Measurements from ENCODE around the gene LRRC4B.

LRRC4B gene

DNA sequence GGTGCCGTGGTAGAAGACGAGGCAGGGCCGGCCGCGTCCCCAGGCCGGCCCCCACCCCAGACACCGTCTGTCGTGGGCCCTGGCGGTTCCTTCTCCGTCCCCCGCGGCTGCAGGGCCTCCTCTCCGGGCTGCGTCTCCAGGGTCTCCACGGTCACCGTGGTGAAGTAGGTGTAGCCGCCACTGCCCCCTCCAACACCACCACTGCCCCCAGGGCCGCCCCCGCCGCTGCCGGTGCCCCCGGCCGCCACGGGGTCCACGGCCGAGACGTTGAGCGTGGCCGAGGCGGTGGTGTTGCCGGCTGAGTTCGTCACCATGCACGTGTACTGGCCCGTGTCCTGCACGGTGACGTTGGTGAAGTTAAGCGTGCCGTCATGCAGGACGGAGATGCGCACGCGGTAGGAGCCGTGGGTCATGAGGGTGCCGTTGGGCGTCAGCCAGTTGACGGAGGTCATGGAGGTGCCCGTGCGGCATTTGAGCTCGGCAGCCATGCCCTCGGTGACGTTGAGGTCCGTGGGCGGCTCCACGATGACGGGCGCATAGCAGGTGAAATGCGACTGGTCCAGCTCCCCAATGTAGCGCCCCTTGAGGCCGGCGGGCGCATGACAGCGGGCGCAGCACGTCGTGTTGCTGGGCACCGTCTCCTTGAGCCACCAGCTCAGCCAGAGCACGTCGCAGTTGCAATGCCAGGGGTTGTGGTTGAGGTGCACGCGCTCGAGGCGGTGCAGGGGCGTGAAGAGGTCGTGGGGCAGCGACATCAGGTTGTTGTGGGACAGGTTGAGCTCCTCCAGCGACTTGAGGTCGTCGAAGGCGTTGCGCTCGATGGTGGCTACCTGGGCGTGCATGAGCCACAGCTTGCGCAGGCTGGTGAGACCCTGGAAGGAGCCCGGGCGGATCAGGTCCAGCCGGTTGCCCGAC lies 49.9 kb downstream of the LRRC4B start:
- no peak for DNase-seq

DNA sequence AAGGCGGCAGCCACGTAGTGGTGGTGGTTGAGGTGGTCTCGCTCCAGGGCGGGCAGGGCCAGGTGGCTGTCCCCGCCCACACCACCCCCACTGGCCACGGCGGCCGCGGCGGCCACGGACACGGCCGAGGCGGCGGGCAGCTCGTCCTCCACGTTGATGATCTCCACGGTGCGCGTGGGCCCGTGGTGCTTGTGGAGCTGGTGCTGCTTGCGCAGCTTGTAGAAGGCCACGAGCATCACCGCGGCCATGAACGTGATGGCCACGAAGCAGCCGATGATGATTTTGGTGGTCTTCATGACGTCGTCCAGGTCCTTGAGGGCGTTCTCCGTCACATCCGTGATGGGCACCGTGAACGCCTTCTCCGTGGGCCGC lies 50.5 kb downstream of the LRRC4B start:
- no peak for DNase-seq

DNA sequence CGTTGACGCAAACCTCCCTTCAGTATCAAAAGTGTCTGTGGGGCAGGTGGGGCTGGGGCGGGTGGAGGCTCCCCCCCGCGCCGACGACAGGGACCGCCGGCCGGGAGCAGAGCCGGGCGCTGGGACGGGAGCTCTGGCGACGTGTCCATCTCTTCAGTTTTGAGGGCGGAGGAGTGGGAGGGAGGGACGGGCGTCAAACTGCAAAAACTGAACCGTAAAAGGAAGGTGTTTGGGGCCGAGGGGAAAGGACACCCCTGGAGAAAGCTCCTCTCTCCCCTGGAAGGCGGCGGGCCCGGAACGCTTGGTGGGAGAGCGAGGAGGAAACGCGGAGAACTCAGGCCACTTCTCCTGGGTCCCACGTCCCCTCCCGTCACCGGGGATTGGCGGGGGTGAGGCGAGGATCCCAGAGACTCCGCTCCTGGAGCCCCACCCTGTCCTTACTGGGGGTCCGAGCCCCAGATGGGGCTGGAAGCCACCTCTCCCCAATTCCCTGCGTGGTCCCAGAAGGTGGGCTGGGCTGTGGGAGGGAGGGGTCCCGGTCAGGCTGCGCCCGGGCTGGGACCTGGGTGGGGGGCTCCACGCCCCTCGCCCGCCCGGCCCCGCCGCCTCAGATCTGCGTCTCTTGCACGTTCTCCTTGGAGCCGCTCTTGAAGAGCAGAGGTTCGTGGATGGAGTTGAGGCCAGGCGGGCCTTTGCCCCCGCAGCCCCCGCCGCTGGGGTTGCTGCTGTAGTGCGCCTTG lies 51.1 kb downstream of the LRRC4B start:
- no peak for DNase-seq

DNA sequence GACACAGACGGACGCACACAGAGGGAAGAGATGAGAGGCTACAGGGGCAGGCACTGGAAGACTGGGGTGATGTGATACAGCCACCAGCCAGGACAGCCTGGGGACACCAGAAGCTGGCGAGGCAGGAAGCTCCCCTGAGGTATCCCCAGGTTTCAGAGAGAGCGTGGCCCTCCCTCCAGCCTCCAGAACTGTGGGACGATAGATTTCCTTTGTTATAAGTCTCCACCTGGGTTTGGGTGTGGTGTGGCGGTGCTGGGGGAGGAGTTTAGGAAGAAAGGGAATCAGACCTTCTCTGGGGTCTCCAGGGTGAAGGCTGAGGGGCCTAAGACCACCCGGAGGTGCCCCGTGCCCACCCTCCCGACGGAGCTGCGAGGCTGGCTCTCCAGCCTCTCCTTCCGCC lies 51.8 kb downstream of the LRRC4B start:
- DNase-seq: no peak

DNA sequence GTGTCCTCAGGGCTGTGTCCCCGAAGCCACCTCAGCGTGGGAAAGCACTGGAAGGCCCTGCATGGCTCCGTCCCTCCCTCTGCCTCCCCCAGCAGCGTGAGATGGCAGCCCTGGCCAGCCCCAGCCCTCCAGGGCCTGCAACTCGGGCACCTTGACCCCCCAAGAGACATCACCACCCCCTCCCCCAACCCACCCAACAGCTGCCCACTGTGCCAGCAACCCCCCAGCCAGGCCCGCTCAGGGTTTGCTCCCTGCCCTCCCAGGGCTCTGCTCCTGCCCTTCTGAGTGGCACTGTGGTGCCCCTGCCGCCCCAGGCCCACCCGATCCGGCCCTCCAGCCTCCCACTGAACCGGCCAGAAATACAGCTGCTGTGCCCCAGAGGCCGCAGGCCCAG lies 53.1 kb downstream of the LRRC4B start:
- DNase-seq: no peak

DNA sequence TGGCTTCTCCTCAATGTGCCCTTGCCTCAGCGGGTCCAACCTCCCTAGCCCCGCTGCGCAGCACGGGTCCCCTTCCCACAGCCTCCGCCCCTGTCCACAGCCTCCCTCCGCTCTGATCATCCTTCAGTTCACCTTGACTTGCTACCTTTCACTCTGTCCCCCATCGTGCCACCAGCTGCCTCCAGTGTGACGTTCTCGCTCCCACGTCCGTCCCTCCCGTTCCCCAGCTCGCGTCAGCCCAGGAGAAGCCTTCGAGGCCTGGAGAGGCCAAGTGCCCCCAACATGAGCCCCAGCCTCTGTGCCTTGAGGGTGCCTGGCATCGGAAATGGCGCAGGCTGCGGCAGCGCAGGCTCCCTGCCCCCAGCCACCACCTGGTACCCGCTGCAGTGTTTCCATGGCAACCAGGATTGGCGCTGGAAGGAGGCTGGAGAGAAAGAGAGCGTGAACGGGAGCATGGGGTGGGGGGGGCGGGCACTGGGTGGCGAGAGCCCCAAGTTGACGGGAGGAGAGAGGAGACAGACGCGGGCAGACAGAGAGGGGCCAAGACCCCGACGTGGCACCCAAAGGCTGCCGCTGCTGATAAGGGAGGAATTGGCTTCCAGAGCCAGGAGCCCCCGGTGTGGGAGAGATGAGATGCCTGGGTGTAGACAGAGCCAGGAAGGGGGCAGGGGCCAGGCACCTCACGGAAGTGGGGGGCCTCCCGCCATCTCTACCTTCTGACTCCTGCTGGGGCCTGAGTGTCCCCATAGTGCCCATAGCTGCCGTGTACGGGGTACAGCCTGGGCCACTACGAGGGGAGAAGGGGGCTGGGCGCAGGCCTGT lies 53.7 kb downstream of the LRRC4B start:
- DNase-seq: no peak

DNA sequence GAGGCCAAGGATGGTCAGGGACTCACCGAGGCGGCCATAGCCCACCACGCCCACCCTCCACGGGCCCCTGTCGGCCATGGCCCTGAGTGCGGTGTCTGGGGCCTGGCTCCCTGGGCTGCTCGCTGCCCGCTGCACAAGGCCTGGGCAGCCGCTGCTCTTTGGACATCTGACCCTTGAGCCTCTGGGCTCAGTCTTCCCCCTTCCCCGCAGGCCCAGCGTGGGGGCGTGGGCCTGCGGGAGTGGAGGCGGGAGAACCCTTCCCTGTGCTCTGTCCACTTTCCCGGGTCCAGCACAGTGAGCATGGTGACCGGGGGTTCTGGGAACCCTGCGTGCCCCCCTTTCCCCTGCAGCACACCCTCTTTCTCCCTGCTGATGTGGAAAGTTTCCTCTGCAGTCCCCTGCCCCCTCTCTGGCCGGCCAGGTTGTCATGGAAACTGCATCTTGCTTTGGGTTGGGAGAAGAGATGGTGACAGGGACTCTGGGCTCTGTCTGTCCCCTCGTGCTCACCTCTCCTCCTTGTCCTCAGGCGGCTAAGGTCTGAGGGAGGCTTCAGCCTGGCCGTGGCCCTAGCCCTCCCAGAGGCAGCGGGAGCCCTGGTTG lies 54.4 kb downstream of the LRRC4B start, which contains the start of gene ASPDH:
Gene ASPDH, minus strand, starts transcription at position 168 of the 600 bp plus-strand sequence. Its CDS starts 90 bp downstream, at position 78.
- no peak for DNase-seq

DNA sequence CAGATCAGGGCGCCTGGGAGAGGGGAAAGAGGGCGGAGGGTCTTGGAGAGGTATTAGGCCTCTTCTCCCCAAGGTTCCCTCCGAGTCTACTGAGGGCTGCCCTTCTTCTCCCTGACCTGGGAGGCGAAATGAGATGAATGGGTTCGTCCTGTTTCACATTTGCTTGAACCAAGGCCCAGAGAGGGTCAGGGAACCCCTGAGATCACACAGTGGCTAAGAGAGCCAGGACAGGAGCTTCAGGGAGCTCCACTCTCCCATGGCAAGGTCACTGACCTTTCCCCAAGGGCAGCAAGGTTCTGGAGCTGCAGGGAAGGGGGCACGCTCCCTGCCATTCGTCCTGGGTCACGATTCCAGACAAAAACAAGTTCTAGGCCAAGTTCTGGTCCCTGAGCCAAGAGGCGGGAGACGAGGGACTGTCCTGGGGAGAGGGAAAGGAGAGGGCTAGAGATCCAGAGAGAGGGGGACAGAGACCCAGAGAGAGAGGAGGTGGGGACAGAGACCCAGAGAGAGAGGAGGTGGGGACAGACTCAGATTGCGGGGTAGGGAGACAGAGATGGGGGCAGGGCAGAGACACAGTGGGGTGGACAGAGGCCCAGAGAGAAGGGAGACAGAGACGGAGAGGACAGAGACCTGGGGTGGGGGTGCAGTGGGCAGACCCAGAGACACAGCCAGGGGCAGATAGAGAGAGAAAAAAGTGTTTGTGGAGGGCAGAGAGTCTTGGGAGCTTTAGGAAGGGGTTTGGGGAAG lies 55.1 kb downstream of the LRRC4B start:
- DNase-seq: no peak

DNA sequence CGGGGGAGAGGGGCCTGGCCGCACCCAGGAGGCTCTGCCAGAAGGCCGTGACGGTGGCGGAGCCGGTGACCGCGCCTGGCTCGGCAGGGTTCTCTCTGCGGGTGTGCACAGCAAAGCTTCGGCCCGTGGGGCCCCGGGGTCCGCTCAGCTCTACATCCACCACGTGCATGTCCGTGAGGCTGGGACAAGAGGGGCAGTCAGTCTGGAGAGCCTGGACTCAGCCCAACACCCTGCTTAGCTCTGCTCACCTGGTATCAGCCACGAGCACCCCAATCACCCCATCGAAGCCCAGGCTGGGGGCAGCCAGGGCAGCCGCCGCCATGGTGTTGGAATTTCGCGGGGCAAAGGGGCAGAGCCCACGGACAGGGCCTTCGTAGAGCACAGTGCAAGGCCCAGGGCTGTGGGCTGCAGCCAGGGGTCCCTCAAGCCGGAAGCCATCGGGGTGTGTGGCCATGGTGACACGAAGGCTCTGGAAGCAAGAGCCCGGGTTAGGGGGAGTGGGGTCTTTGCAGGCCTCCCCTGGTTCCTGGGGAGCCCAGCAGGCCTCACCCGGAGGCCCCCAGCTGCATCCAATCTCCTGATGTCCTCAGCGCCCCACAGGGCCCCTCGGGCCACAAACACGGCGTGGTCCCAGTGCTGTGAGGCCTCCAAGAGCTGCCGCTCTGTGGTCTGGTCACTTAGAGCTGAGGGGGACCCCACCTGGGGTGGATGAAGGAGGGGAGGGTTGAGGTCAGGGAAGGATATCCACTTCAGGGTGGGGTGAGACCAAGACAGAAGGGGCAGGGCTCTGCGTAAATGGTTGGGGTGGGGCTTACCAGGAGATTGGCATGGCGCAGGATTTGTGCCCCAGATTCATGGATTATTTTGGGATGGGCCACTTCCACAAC lies 55.9 kb downstream of the LRRC4B start:
- DNase-seq: no peak

DNA sequence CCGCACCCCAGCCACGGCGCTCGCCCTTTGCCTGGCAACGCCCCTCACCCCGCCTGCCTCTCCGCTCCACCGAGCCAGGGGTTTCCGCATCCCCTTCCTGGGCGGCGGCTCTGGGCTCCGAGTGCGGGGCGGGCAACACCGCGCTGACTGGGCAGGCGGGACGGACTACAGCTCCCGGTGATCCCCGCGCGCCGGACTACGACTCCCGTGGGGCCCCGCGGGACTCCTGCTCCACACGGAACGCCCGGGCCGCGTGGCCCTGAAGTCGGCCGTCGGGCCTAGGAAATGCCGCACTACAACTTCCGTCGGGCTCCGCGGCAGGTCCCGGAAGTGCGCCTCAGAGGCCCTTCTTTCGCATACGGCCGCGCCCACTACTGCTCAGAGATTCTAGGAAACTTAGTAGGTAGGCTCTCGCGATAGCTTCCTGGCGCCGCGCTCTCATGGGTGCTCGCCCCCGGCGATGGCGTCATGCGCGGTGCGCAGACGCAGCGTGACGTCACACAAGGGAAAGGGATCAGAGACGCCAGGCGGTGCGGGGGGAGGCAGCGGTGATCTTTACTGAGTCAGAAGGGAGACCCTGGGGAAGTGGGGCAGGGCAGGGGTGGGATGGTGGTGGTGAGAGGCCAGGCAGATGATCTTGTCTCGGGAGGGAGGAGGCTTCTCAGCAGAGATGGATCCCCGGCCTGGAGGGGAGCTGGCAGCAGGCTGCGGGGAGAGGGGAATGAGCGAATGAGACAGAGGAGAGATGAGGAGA lies 57.0 kb downstream of the LRRC4B start, which contains the start of gene JOSD2:
Gene JOSD2, minus strand, starts transcription at position 123 of the 754 bp plus-strand sequence. CDS start 760 bp downstream, outside the sequence.
- DNase-seq: peak; percentile 100

DNA sequence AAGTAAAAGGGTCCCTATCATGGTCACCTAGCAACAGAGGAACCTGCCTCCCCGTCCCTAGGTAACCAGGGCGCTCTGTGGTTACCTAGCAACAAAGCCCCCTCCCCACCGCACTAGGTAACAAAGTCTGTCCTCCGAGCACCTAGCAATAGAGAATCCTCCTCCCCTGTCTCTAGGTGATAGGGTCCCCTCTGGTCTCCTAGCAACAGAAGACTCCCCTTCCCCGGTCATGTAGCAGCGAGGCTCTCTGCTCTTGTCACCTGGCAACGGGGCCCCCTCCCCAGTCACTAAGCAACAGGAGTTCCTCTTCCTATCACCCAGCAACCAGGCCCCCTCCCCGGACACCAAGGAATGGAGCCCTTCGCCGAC lies 57.6 kb downstream of the LRRC4B start:
- no peak for DNase-seq

DNA sequence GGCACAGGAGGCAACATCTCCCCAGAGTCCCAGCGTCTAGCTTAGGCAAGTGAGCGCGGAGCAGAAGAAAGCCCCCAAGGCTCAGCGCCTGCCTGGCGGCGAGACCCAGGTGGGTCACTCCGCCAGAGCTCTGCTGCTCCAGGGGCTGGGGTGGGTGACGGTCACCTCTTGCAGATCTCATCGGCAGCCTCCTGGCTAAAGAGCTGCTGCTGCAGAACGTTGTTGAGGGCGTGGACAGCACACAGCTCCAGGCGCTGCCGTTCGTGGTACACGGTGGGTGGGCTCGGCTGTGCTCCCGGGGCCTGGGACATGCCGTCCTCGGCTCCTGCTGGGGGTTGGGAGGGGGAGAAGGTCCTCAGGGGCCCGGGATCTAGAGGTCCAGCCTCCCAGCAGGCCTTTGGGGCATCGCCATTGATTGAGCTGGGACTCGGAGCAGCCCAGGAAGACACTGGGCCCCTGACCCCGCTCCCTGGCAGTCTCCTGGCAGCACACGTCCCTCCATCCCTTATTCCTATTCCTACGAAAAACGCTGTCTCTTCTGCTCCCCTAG lies 58.0 kb downstream of the LRRC4B start:
- DNase-seq: no peak

DNA sequence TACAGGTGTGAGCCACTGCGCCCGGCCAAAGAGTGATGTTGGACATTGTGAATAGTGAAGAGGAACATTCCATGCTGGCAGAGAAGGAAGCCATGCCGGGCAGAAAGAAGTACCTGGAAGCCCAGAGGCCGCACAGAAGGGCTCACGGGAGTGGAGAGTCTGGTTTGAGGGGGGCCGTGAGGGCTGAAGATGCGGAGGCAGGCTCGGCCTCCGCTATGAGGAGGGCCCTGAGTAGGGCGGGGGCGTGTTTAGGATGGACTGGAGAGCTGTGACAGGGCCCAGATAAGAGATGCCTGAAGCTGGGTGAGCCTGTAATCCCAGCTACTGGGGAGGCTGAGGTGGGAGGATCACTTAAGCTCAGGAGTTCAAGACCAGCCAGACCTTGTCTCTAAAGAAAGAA lies 58.9 kb downstream of the LRRC4B start:
- DNase-seq: no peak

DNA sequence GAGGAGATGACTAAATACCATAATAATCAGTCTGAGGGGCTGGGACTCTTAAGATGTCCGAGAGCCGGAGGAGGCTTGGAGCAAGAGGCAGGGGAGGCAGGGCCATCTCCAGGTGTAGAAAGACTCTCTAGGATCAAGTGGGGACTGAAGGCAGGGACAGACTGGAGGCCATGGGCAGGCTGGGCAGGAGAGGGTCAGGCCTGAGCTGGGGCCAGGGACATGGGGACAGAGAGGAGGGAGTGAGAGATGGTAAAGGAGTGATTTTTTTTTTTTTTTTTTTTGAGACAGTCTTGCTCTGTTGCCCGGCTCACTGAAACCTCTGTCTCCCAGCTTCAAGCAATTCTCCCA lies 59.4 kb downstream of the LRRC4B start:
- no peak for DNase-seq

DNA sequence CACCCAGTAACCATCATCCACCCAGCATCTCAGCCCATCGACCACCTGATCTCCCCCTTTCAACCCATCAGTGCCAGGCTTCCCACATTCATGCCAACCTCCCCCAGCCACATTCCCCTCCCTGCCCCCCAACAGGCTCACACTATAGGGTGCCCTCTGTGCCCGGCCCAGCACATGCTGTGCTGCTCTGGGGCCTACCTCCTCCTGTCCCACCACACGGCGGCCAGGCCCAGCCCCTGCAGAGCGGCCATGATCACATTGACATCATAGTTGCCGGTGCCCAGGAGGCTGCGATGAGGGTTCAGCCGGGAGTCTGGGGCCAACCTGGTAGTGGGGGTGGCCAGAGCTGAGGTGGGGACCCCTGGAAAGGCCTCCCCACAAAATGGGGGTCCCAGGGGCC lies 60.9 kb downstream of the LRRC4B start:
- DNase-seq: no peak

DNA sequence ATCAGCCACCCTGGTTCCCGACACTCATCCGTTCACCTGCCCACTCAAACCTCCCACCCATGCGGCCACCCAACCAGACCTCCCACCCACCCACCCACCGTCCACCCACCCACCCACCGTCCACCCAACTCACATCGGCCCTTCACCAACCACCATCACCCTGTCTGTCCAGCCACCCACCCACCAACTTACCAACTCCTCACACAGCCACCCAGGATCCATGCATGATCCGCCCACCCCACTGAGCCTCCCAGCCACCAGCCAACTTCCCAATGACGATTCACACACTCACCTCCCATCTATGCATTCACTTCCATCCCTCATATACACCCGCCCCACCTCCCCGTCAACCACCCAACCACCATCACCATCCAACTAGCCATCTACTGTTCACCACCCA lies 61.5 kb downstream of the LRRC4B start:
- no peak for DNase-seq

DNA sequence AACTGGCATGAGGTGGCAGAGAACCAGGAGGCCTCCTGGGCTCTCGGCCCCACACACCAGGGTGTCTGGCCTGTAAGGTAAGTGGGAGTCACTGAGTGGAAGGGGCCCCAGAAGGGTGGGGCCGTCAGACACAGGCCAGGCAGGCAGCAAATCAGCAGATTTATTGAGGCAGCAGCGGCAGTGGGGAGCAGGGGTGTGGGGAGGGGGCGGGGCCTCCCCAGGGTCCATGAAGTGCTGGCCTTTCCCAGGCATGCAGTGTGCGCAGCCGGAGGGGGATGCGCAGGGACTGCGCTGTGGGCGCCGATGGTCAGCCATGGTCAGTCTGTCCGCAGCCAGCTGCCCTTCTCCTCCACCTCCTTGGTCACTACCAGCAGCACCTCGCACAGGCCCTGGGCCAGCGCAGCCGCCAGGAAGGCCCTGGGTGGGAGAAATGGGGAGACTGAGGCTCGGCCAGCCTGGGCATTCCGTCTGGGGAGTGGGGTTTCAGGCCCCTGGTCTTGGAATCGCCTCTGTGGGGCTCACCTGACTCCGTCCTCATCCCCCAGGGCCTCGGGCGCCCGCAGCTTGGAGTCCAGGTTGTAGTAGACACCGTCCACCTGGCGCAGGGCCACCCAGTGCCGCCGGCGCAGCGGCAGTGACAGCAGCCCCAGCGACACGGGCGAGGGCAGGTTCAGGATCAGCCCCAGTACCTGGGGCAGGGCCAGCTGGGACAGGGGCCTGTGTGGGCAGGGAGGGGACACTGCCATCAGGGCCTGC lies 62.2 kb downstream of the LRRC4B start:
- no peak for DNase-seq

DNA sequence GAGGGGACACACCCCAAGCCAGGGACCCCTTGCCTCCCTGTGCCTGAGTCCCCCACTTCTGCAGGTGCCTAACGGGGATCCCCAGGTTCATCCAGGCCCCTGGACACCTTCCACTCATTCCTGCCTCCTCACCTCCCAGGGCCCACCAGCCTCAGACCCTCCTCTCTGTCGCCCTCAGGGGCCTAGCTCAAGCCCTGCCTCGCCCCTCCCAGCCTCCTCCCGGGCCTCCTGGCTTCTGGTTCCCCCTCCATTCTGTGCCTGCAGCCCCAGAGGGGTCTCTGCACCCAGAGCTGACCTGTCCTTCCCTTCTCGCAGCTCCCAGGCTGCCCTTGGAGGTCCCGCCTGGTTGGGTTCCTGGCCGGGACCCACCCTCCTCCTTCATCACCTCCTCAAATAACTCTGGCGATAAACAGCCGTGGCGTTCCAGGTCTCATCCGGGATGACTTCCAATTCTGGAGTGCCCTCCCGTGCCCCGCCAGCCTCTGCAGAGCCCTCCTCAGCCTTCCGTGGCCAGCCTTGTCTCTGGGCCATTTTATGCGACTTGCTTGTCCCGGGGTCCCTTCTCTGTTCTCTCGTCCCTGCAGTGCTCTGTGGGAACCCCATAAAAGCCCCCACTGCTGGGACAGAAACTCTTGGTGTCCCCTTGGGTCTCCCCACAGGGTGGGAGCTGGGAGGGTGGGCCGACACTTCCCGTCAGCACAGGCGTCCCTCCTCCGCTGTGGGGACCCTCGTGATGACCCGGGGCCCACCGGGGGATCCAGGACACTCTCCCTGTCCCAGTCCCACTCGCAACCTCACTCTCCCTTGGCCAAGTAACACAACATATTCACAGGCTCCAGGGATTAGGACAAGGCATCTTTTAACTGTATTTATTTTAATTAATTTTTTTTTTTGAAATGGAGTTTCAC lies 66.4 kb downstream of the LRRC4B start:
- DNase-seq: no peak
